IPS DF 19.7 (cell line): Measurements from ENCODE around the gene CAMK2G.

Source experiments
- DNase-seq: peaks from one replicate; pipeline ENCODE4 v3.0.0-alpha.2; 2013; ENCODE audit warnings: low read depth, low spot score

CAMK2G gene

GRCh38 chr10:73863039-73863817 is 11.1 kb downstream of the CAMK2G start:
- no peak for DNase-seq

DNA sequence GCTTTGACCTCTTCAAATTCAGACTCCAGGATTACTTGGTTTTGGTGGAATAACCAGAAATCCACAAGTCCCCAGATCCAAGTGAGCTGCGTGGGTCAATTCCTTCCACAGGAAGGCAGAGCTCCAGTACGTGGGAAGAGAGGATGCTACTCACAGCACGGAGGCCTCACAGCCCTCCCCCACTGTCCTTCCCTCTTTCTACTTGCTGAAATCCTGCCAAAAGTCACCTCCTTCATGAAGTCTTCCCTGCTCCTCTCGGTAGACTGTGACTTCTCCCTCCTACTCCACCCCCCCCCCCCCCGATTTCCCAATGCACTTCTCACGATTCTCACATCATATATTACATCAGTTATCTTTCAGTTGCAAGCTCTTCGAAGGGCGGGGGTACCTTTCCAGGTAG is 12.3 kb downstream of the CAMK2G start:
- DNase-seq, result no peak

GRCh38 chr10:73859784-73860491 is 14.4 kb downstream of the CAMK2G start:
- DNase-seq, result no peak

DNA sequence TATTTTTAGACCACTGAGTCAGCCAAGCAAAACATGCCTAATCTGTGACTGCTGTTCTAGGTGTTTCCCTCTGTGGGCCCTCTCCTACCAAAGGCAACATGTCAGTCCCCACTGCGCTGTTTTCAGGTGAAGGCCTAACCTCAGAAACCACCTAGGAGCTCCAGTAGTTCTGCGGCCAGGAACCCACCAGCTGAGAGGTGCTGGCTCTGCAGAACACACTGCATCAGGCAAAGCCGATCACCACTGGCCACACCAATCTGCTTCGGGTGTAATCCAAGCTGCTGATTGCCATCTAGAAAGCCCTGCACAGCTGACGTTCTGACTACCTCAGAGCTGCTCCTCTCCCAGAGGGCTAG is 14.9 kb downstream of the CAMK2G start:
- no peak for DNase-seq

- DNase-seq, result no peak
Observed at GRCh38 chr10:73858750-73859427, 15.5 kb downstream of the CAMK2G start.

DNA sequence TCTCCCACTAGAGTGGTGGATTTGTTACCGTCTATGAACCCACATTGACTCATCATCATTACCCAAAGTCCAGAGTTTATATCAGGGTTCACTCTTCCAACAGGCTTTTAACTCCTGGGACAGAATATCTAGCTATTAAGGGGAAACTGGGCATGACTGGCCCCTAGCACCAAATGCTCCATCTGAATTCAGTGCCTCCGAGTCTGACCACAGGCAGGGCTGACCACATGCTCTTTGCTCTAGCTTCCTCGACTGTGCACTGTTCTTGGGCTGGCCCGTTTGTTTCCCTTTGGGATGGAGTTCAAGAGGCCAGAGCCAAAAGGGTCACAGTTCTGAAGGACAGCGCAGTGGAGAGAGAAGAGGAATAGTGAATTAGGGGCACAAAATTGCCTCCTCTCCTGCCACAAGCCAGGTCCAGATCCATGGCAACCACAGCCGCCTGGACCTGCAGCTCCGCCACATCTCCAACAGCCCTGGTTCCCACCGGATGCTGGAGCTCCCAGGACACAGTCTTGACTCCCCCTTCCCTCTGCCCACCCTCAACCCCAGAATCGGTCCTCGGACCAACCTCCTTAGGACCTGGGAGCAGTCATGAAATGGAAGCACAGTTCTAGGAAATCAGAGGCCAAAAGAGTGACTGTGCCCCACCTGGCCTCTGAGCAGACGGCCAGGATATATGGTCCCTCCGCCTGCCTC is 16.2 kb downstream of the CAMK2G start:
- DNase-seq, result no peak

DNA sequence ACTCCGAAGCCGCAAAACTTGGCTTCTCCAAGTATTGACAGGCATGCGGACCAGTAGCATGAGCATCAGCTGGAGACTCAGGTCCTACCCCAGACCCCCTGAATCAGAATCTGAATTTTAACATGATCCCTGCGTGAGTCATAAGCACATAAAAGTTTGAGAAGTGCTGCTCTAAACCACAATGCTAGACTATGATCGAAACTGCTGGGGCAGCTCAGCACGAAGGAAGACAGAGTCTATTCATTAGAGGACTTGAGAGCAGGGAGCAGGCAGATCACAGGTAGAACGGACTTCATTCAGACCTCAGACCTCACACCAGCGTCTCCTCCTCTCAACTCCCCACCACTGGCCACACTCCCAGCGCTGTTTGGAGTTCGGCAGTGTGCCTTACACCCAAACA is 16.9 kb downstream of the CAMK2G start:
- no peak for DNase-seq

DNA sequence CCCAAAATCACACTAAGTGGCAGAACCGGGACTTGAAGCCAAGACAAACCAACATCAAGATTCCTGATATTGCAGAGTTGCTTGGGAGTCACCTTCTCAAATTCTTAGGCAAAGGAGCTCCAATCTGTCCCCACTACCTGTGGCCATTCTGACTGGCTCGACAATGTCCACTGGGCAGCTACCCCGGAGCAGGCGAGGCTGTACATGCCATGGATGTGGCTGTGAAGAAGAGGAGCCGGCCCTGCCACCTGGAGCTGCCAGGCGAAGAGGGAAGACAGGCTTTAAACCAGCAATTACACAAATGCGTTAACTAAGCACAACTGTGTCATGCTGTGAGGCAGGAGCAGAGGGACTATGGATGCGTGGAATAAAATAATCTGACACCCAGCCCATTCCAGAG is 18.1 kb downstream of the CAMK2G start:
- DNase-seq, result no peak

GRCh38 chr10:73855413-73855812 is 18.9 kb downstream of the CAMK2G start:
- no peak for DNase-seq

DNA sequence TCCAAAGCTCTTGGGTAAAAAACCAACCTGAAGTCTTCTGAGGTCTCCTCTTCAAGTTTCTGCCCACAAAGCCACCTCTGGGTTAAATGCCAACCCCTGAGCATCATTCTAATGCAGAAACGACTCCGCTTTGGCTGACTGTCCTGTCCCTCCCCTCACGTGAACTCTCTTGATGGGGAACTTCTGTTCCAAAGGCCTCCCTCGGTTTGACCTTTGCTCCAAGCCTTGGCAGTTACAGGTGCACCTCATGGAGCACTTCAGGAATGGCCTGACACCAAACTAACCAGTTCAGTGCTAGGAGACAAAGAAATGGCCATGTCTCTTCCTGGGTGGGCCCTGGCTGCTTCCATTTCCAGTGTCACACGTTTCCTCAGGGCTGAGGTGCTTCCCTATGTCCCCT is 20.0 kb downstream of the CAMK2G start:
- no peak for DNase-seq

GRCh38 chr10:73853196-73853595 is 21.2 kb downstream of the CAMK2G start:
- no peak for DNase-seq

DNA sequence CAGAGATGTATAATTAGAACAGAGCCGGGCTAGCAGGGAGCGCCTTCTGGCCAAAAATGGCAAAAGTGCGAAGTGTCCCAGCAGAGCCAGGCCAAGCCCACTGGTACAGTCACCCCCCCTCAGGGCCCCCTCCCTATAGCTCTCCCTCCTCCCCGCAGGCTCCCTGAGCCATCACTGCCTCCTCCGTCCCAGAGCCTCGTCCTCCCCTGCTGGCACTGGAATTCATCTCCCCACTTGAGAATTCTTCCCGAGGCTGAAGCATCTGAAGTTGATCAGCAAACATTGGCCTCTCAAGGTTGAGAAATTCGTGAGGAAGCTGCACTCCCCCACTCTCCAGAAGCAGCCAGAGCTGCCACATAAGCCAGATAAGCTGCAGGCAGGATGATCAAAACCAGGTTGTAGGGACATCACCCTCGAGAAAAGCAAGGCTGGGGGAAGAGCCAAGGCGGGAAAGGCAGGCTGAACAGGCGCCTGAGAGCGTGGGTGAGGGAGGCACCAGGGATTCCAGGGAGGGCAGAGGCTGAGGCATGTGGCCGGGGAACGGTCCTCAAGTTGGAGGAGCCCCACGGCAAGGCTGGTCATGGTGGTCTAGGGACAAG is 23.4 kb downstream of the CAMK2G start:
- no peak for DNase-seq

DNA sequence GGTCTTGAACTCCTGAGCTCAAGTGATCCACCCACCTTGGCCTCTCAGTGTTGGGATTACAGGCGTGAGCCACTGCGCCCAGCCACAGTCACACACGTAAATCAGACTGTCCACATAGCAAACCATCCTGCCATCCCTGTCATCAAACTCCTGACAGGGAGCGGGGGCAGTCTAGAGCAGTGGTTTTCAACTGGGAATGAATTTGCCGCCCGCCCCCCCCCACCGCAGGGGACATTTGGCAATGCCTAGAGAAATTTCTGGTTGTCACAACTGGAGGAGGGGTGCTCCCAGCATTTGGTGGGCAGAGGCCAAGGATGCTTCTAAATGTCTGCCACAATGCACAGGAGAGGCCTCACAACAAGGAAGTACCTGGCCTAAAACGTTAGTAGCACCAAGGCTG is 24.1 kb downstream of the CAMK2G start:
- no peak for DNase-seq

- DNase-seq, result peak; percentile 59
Observed at GRCh38 chr10:73848821-73849489, 25.4 kb downstream of the CAMK2G start.

DNA sequence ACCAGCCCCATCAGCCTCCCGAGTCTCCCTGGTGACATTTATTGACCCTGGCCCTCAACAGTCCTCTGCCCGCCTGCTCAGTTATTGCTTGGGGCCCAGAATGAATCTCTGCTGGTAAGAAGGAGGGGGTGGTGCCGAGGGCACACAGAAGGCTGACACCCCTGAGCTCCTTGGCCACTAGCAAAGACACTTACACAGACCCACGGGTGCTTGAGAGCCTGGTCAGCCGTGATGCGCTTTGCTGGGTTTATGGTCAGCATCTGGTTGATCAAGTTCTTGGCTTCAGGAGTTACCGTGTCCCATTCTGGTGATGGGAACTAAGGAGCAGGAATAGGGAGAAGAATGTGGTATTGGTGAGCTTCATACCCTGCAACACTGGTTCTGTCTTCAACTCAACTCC is 27.3 kb downstream of the CAMK2G start:
- DNase-seq, result no peak

DNA sequence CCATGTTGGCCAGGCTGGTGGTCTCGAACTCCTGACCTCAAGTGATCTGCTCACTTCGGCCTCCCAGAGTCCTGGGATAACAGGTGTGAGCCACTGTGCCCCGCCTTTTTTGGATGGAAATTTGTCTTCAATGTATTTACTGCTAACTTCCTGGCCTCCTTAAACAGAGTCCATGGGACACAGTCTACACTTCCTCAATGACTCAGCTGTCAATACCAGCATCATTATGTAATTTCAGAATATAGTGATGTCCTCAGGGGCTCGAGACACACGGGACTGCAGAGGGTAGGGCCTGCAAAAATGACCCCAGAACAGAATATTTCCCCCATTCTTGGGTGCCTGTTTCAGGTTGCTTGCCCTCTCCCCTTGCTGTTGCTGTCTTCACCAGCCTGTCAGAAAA is 31.1 kb downstream of the CAMK2G start:
- DNase-seq, result no peak

DNA sequence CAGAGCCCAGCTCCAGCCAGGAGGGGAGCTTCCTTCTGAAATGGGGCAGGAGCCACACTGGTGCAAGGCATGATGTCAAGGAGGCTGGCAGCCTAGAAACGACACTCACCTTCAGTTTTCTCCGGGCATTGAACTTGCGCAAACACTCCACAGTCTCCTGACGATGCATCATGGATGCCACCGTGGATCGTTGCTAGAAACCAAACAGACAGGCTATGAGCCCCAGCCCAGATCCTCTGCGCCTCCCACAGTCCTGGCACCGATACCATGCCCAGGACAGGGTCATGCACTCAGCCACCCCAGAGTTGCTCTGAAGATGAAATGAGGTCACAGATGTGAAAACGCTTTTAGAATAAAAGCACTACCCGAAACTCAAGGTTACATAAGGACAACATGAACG is 32.0 kb downstream of the CAMK2G start:
- no peak for DNase-seq

- DNase-seq, result no peak
Observed at GRCh38 chr10:73841526-73842285, 32.6 kb downstream of the CAMK2G start.

GRCh38 chr10:73841061-73841421 is 33.3 kb downstream of the CAMK2G start:
- no peak for DNase-seq

DNA sequence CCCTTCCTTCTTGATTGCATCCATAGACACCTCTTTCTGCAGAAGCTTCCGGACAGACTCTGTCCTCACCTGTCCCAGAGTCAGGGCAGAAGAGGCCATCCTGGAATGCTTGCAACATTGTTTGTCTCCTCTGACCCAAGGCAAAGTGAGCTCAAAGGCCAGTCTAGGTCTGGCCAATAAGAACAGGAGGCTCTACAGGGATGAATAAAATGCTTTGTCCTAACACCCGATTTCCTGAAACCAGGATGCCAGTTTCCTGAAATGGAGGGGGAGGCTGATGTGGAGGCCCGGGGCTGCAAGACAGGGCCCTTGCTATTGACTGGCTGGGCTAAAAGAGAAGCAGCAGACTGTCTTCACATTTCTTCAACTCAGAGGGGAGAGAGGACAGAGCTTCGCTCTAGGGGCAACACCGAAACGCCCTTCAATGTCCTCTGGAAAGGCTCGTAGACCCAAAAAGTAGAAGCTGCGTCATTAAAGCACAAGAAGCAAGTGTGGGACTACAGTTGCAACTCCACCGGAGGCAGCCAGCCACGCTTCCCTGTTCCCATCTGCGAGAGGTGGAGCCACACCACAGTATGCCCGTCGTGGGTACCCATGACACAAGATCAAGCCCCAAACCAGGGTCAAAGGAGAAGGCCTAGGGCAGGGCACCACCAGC is 33.8 kb downstream of the CAMK2G start:
- no peak for DNase-seq
